Activated naive CD8-positive, alpha-beta T cell treated with anti-CD3 and anti-CD28 coated beads for 36 hours (primary cell): ENCODE data around the gene CCL21. TPM values are rescaled to one million over a fixed set of nuclear protein-coding genes. Genes with fewer than 3 reads are reported as not detected.

Experiments used
- DNase-seq: peaks from one replicate; pipeline ENCODE4 v3.0.0; 2021
- H3K27ac Mint-ChIP-seq: one replicate; pipeline ENCODE4 v1.8.0; 2022; ENCODE audit warnings: mild to moderate bottlenecking, moderate library complexity, mixed read lengths
- H3K27me3 Mint-ChIP-seq: one replicate; pipeline ENCODE4 v1.8.0; 2022; ENCODE audit warnings: mild to moderate bottlenecking, mixed read lengths
- H3K36me3 Mint-ChIP-seq: one replicate; pipeline ENCODE4 v1.8.0; 2021; ENCODE audit warnings: mild to moderate bottlenecking, mixed read lengths
- H3K4me1 Mint-ChIP-seq: one replicate; pipeline ENCODE4 v1.8.0; 2021; ENCODE audit warnings: mixed read lengths
- H3K4me3 Mint-ChIP-seq: one replicate; pipeline ENCODE4 v1.8.0; 2022; ENCODE audit warnings: mild to moderate bottlenecking, moderate library complexity, mixed read lengths
- H3K9me3 Mint-ChIP-seq: one replicate; pipeline ENCODE4 v1.8.0; 2022; ENCODE audit warnings: mixed read lengths
- total RNA-seq, 2 experiments: library from RNA; stranded (reverse); gene quantifications; one replicate each; pipeline ENCODE4 v1.2.3, GENCODE V29; 2021

Gene CCL21
- total RNA-seq, 2 experiments from 2014 or later, result not detected

DNA sequence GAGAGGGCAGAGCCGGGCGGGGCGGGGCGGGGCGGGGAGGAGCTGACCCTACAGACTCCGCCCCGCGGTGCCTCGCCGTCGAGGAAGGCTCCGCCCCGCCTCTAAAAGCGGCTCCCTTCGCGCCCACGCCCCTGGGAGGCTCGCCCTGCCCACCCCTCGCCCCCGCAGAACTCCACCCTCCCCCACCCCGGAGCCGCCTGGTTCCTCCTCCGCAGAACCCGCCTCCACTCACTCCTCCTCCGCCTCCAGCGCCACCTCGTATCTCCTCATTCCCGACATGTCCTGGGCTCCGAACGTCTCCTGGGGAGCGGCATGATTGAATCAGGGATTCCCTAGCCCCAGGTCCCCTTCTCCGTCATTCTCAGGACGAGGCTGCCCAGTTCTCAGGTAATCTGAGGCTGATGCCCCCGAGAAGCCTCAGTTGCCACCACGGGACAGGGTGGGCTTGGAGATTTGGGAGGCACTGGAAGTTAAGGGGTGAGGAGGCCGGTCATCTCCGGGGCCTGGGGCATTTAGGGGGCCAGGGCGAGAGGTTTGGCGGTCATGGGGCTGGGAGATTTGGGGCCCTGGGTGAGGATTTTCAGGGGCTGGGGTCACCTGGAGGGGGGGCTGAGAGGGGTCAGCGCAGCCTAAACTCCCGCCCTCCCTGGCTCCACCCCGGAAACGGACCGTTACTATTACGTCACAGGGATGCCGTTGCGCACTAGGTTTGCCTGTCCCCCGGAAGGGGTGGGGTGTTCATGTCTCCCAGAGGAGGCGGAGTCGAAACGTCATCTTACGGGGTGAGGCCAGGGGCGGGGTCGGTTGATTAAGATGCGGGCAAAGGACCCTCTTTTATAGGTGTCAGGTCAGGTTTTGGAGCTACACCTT is 44.3 kb downstream of the CCL21 start:
- peaks cover 18% of the 10 kb centered on the region for H3K36me3 Mint-ChIP-seq
- H3K9me3 Mint-ChIP-seq, result peaks cover 12% of the 10 kb centered on the region
- H3K4me1 Mint-ChIP-seq, result peaks cover 25% of the 10 kb centered on the region
- H3K27me3 Mint-ChIP-seq, result no peaks in the 10 kb centered on the region
- H3K4me3 Mint-ChIP-seq, result peak overlapping the region; percentile 84
- peak; percentile 83 for DNase-seq
- peak overlapping the region; percentile 82 for H3K27ac Mint-ChIP-seq

DNA sequence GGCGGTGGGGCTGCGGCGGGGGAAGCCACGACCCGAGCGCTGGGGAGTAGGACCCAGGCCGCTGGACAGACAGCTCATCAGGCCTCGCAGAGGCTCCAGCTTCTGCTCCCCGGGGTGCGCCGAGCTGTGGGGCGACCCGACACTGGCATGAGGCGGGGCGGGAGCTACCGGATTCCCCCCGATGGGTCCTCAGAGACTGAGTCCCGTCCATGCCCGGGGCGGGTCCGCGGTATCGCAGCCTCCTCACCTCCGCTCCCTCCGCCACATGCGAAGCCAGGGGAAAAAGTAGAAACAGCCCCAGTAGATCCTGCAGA is 44.9 kb downstream of the CCL21 start:
- Mint-ChIP-seq H3K36me3 (peaks cover 16% of the 10 kb centered on the region), H3K4me1 (peaks cover 25% of the 10 kb centered on the region), H3K9me3 (peaks cover 9% of the 10 kb centered on the region), H3K27me3 (no peaks in the 10 kb centered on the region), H3K4me3 (peak overlapping the region; percentile 84), H3K27ac (peak overlapping the region; percentile 79)
- DNase-seq, result no peak

DNA sequence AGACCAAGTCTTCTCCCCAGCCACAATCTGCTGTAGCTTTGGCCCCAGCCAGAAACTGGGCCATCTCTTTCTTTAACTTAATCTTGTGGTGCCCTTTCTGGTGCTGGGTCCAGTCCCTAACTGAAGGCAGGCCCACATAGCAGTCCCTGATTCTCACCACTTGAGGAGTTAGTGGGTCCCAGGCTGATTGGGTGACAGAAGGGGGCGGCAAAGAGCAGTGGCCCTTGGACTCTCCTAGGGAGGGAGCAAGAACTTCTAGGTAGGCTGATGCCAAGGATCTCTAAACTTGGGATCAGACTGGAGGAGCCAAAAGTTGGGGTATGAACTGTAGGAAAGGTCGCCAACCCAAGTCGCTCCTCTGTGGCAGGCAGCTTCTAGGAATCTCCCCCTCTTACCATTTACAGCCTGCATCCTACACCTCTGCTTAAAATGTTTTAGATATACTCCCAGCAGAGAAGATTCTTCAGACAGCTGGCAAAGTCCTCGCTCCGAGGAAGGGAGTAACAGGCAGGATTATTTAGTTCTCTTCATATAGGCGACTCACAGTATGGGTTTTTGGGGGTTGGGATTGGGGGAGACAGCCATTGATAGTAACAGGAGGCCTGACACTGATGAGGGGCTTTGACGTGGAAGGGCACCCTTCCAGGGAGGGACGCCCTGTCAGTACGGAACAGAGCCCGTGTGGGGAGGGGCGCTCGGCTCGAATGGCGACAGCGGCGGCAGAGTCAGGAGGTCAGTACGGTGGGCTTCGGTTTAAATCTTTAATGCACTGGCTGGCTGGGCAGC is 45.5 kb downstream of the CCL21 start:
- H3K4me1 Mint-ChIP-seq, result peaks cover 25% of the 10 kb centered on the region
- peaks cover 12% of the 10 kb centered on the region for H3K36me3 Mint-ChIP-seq
- H3K4me3 Mint-ChIP-seq, result peak overlapping the region; percentile 84
- no peaks in the 10 kb centered on the region for H3K27me3 Mint-ChIP-seq
- H3K9me3 Mint-ChIP-seq, result peaks cover 7% of the 10 kb centered on the region
- peak; percentile 74 for DNase-seq
- H3K27ac Mint-ChIP-seq, result peak overlapping the region; percentile 79

DNA sequence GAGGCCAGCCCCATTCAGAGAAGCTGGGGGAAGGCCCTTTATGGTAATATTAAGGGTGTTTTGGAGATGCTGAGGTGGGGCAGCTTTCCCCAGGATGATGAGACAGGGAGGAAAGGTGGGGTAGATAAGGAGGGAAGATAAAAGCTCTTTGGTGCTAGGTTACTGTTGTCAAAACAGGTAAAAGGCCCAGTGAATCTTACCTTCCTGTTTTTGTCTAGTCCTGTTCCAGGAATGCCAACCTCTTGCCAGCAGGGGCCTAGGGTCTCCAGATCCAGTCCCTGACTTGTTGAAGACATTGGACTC is 46.7 kb downstream of the CCL21 start:
- H3K4me3 Mint-ChIP-seq, result no peak overlapping the region
- no peak for DNase-seq
- H3K27me3 Mint-ChIP-seq, result no peaks in the 10 kb centered on the region
- no peaks in the 10 kb centered on the region for H3K9me3 Mint-ChIP-seq
- peak overlapping the region; percentile 30 for H3K27ac Mint-ChIP-seq
- peaks cover 2% of the 10 kb centered on the region for H3K36me3 Mint-ChIP-seq
- peaks cover 25% of the 10 kb centered on the region for H3K4me1 Mint-ChIP-seq

DNA sequence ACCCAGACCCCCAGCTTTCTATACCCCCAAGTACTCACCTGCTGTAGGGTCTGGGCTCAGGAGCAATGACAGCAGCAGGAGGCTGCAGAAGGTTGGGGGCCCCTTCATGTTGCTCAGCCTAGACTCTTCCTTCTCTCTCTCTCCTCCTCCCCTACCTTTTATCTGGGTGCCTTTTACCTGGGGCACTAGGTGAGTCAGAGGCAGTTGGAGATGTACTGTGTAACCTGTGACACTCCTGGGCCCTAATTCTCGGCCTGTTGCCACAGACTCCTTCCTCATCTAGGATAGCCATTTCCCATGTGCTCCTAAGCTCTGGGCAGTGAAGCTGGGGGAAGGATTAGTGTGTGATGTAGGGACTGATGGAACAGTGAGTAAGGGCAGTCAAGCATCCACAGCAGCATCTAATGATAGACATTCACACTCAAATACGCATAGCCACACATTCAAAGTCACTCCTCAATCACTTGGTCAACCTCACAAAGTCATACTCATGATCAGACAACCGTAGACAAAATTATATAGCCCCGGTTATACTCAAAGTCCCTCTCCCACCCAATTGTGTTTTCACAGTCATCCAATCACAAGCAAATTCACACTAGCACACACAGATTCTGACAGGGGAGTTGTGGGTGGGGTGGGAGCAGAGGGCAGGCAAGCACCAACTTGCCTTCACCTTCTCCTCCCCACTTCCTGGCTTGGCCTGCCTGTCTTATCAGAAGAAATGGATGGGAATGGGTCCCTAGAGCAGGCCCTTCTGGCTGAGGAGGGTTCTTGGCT is 47.2 kb downstream of the CCL21 start, which contains the start of gene CCL27:
Gene CCL27 (minus strand): TSS at position 132 of the 777 bp plus-strand sequence. CDS start 24 bp downstream, at position 108.
- no peak within 1 kb of the TSS for H3K4me3 Mint-ChIP-seq
- peaks cover 2% of the 10 kb centered on the region for H3K36me3 Mint-ChIP-seq
- H3K27me3 Mint-ChIP-seq, result no peaks in the 10 kb centered on the region
- DNase-seq, result no peak
- H3K4me1 Mint-ChIP-seq, result peaks cover 25% of the 10 kb centered on the region
- H3K9me3 Mint-ChIP-seq, result no peaks in the 10 kb centered on the region
- peak within 1 kb of the TSS; percentile 30 for H3K27ac Mint-ChIP-seq

DNA sequence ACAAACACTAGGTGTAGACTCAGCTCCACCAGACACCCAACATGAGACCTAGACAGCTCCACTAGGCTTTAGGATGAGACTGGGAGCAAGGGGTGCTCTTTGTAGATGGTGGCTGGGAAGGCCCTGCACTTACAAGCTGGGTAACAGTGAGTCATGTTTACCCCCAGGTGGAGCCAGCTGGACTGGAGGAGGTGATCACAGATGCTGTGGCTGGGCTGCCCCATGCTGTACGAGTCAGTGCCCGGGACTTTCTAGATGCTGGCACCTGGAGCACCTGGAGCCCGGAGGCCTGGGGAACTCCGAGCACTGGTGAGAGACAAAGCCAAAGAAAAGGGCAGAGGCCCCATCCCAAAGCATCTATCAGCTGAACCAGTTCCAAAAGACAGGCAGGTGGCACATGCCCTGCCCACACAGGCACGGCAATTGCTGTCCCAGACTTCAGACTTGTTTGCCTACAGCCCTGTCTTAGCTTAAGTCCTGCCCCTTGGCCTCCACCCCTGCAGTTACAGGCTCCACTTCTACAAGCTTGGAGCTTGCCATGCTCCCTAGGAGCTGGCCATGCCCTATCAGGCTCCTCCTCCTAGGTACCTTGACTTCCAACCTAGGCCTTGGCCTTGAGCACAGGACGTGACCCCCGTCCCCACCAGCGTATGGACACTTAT is 50.2 kb downstream of the CCL21 start:
- Mint-ChIP-seq H3K9me3 (no peaks in the 10 kb centered on the region), H3K27me3 (no peaks in the 10 kb centered on the region), H3K36me3 (peaks cover 2% of the 10 kb centered on the region), H3K4me3 (no peak overlapping the region), H3K4me1 (peaks cover 21% of the 10 kb centered on the region), H3K27ac (no peak overlapping the region)
- DNase-seq, result no peak

Other genes with a start within 250 kb of the CCL21 start
- under 1 TPM in 1 of 2 experiments, not detected in 1; 0.27 TPM for gene ENHO, start 187.1 kb downstream of the CCL21 start, total RNA-seq
- gene CNTFR, start 120.4 kb downstream of the CCL21 start, total RNA-seq, result not detected
- gene RPP25L, start 98.0 kb downstream of the CCL21 start, total RNA-seq, result 10 to 100 TPM; 31.6 to 34.6 TPM
- 10 to 100 TPM; 62.9 to 63.0 TPM for gene DCTN3, start 89.6 kb downstream of the CCL21 start, total RNA-seq
- gene ARID3C, start 81.1 kb downstream of the CCL21 start, total RNA-seq, result under 1 TPM in 1 of 2 experiments, not detected in 1; 0.31 TPM
- gene SIGMAR1, start 72.3 kb downstream of the CCL21 start, total RNA-seq, result 100 to 1,000 TPM; 111 to 113 TPM
- gene GALT, start 63.5 kb downstream of the CCL21 start, total RNA-seq, result 10 to 100 TPM; 42.4 to 43.4 TPM
- gene IL11RA, start 58.0 kb downstream of the CCL21 start, total RNA-seq, result 10 to 100 TPM; 12.1 to 13.0 TPM
- under 1 TPM in 1 of 2 experiments, not detected in 1; 0.82 TPM for gene CCL27, start 47.5 kb downstream of the CCL21 start, total RNA-seq
- gene CCL19, start 18.9 kb downstream of the CCL21 start, total RNA-seq, result not detected
- under 1 TPM; 0.23 to 0.30 TPM for gene PHF24, start 248.1 kb upstream of the CCL21 start, total RNA-seq